HG03571 (cell line): ENCODE results near the gene CERCAM.
"Not testable (repeated sequence)": the region's sequence is repeated elsewhere in the genome, so short reads cannot be mapped to it uniquely, and the experiment has no call there.

Experiments
- ATAC-seq: cut with Tn5 transposase; IDR thresholded peaks from one replicate; pipeline ENCODE4 v1.9.1; 2021; ENCODE audit not compliant: unreplicated experiment

The CERCAM gene

GRCh38 chr9:128416014-128416413 lies 4.6 kb upstream of the CERCAM start:
- ATAC-seq, result no peak

GRCh38 chr9:128416432-128417019 lies 4.1 kb upstream of the CERCAM start:
- ATAC-seq, result no peak

GRCh38 chr9:128419061-128419925 lies 1.4 kb upstream of the CERCAM start:
- no peak for ATAC-seq

- peak; percentile 59 for ATAC-seq
Measured at GRCh38 chr9:128420060-128420650, 502 bp upstream of the CERCAM start.

GRCh38 chr9:128421482-128421996 lies 882 bp downstream of the CERCAM start:
- ATAC-seq, result no peak

DNA sequence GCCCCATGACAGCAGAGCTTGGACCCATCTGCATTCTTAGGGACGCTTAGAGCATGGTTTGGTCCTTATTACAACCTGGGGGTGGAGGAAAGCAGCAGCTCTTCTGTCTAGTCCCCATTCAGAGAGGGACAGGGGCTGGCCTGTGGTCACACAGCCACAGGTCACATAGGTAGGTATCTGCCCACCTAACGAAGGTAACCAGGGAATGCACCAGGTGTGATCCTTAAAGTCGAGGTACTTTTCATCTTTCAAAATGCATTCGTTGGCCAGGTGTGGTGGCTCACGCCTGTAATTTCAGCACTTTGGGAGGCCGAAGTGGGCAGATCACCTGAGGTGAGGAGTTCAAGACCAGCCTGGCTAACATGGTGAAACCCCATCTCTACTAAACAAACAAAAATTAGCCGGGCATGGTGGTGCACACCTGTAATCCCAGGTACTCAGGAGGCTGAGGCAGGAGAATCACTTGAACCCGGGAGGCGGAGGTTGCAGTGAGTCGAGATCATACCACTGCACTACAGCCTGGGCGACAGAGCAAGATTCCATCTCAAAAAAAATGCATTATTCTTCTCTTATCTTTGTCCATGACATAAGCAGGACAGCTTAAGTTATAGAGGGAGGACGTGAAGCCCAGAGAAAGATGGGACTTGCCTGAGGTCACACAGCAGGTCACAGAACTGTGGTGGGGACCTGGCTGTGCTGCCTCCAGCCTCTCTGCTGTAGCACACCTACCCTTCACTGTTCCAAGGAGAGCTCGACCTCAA lies 1.5 kb downstream of the CERCAM start:
- ATAC-seq, result not testable (repeated sequence)

- no peak for ATAC-seq
Measured at GRCh38 chr9:128422783-128423150, 2.1 kb downstream of the CERCAM start.

DNA sequence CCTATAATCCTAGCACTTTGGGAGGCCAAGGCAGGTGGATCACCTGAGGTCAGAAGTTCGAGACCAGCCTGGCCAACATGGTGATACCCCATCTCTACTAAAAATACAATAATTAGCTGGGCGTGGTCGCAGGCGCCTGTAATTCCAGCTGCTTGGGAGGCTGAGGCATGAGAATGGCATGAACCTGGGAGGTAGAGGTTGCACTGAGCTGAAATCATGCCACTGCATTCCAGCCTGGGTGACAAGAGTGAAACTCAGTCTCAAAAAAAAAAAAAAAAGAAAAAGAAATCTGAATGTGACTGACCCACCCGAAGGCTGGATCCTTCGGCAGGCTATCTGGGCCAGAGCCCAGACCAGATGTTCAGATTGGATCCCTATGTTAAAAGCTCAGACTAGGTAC lies 2.7 kb downstream of the CERCAM start:
- ATAC-seq, result not testable (repeated sequence)

DNA sequence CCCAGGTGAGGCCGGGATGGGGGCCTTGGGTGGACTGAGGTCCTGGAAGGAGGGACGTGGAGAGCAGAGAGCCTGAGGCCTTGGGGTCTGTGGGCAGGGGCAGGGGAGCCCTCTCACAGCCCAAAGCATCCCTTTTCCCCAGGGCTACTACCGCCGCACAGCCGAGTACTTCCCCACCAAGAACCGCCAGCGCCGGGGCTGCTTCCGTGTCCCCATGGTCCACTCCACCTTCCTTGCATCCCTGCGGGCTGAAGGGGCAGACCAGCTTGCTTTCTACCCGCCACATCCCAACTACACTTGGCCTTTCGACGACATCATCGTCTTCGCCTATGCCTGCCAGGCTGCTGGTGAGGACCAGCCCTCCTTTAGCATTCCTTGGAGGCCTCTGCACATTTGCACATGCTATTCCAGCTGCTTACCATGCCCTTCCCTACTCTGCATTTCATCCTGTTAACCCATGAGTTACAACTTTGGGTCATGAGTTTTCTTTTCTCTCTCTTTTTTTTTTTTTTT lies 3.7 kb downstream of the CERCAM start:
- ATAC-seq, result no peak

- ATAC-seq, result no peak
Measured at GRCh38 chr9:128428644-128429512, 8.2 kb downstream of the CERCAM start.

DNA sequence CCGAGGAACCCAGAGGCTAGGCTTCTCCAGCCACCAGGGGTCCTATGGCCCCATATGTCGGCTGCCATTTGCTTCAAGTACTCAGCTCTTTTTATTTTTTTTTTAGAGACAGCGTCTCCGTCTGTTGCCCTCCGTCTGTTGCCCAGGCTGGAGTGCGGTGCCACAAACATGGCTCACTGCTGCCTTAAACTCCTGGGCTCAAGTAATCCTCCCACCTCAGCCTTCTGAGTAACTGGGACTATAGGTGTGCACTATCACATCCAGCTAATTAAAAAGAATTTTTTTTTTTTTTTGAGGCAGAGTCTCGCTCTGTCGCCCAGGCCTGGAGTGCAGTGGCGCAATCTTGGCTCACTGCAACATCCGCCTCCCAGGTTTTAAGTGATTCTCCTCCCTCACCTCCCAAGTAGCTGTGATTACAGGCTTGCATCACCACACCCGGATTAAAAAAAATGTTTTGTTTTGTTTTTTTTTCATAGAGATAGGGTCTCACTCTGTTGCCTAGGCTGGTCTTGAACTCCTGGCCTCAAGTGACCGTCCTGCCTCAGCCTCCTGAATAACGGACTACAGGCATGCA lies 8.9 kb downstream of the CERCAM start:
- no peak for ATAC-seq

DNA sequence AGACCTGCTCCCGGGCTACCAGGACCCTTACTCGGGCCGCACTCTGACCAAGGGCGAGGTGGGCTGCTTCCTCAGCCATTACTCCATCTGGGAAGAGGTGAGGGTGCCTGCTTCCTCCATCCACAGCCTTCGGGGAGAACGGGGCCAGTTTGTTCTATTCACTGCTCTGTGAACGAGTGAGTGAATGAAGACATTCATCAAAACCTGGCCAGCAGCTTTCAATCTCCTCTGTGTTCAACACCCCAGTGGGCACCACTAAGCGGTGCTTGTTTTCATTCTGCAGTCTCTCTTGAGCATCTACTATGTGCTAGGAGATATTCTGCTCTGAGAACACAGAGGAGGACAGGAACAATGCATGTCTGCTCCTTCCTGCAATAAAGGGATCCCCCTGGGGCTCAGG lies 10.6 kb downstream of the CERCAM start:
- ATAC-seq, result no peak

DNA sequence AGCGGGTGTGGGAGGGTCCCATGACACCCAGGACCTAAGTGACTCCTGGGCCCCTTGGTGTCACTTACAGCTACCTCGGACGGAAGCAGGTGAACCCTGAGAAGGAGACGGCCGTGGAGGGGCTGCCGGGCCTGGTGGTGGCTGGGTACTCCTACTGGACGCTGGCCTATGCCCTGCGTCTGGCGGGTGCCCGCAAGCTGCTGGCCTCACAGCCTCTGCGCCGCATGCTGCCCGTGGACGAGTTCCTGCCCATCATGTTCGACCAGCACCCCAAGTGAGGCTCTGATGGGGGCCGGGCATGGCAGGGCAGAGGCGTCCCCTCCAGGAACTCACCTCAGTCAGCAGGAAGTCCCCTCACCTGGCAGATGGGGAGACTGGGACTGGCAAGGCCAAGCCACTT lies 13.7 kb downstream of the CERCAM start:
- ATAC-seq, result no peak

GRCh38 chr9:128435611-128436010 lies 15.0 kb downstream of the CERCAM start:
- ATAC-seq, result no peak

GRCh38 chr9:128438343-128439109 lies 17.9 kb downstream of the CERCAM start:
- ATAC-seq, result no peak

GRCh38 chr9:128439273-128439672 lies 18.6 kb downstream of the CERCAM start:
- no peak for ATAC-seq

DNA sequence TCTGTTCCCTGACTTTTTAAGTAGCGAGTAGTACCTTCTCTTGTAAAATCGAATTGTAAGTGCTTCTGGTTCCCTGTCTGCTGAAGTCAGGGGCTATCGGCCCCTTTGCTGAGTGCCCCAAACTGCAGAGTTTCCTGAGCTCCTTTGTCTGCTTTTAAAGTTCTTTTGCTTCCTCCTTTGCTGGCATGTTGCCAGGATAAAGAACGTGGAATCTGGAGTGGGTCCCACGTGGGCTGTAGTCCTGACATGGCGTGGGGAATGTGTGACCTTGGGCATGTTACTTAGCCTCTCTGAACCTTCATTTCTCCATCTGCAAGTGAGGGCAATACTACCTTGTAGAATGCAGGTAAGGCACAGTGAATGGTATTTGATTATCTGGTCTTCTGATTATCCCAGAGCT lies 21.5 kb downstream of the CERCAM start:
- ATAC-seq, result no peak

GRCh38 chr9:128446505-128446904 lies 25.8 kb downstream of the CERCAM start:
- not testable (repeated sequence) for ATAC-seq

DNA sequence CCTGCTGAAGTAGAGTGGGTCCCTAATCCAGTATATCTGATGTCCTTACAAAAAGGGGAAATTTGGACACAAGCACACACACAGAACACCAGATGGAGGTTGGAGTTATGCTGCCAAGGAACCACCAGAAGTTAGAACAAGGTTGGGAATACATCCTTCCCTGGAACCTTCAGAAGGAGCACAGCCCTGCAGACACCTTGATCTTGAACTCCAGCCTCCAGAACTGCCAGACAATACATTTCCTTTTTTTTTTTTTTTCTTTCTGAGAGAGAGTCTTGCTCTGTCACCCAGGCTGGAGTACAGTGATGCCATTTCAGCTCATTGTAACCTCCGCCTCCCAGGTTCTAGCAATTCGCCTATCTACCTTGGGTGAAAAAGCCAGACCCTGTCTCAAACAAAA lies 28.1 kb downstream of the CERCAM start:
- ATAC-seq, result no peak
